AG10803 (cell line): ENCODE measurements around the gene COL25A1.
"Not testable (repeated sequence)": the region's sequence is repeated elsewhere in the genome, so short reads cannot be mapped to it uniquely, and the experiment has no call there.

Experiments used
- DNase-seq: peaks from one replicate; pipeline ENCODE4 v3.0.0; 2010; ENCODE audit warnings: low read depth
- H3K4me3 ChIP-seq: 2 replicates; pipeline ENCODE4 v1.5.1; 2011; ENCODE audit warnings: mild to moderate bottlenecking, low read length, control low read depth
- CTCF ChIP-seq: conservative IDR thresholded peaks from 2 replicates; pipeline ENCODE4 v1.5.1; 2011; ENCODE audit warnings: mild to moderate bottlenecking, low read length, control low read depth, inconsistent platforms

The COL25A1 gene

GRCh38 chr4:109091727-109092409 lies 210.6 kb downstream of the COL25A1 start:
- H3K4me3 ChIP-seq = no peak overlapping the region
- no peak for TF ChIP-seq CTCF
- no peak for DNase-seq

- DNase-seq = no peak
- H3K4me3 ChIP-seq = no peak overlapping the region
- no peak for TF ChIP-seq CTCF
These were observed 218.5 kb downstream of the COL25A1 start for GRCh38 chr4:109083911-109084310.

DNA sequence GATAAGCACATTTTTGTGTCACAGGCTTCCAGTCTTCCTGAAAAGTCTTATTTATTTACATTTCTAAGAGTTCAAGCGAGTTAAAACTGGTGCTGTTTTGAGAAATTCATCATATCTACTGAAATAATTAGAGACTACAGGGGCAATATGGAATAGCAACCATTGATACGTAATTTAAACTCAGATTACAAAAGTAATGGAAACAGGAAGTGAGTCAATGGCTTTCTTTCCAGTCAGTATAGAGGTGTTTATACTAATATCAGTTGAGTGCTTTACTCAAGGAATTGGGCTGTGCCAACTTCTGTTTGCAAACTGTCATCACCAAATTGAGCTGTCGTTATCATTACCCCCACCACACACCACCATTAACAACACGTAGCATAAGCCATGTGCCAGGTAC lies 222.7 kb downstream of the COL25A1 start:
- H3K4me3 ChIP-seq = no peak overlapping the region
- peak; percentile 1 for DNase-seq
- no peak for TF ChIP-seq CTCF

DNA sequence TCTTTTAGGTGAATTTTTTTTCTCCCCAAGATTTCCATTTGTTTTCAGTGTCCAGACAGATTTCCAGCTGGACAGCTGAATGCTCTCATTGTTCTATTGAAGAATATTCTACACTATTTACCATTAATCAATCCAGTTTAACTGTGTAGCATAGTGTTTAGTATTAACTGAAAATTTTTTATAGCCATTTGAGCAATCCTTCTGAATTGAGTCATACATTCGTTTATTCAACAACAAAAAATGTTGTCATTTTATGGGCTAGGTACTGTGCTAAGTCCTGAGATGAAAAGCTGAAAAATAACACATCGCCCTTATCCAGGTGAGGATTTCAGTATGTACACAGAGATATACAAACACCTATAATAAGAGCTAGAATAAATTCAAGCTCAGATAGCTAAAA lies 223.3 kb downstream of the COL25A1 start:
- H3K4me3 ChIP-seq = no peak overlapping the region
- no peak for DNase-seq
- no peak for TF ChIP-seq CTCF

DNA sequence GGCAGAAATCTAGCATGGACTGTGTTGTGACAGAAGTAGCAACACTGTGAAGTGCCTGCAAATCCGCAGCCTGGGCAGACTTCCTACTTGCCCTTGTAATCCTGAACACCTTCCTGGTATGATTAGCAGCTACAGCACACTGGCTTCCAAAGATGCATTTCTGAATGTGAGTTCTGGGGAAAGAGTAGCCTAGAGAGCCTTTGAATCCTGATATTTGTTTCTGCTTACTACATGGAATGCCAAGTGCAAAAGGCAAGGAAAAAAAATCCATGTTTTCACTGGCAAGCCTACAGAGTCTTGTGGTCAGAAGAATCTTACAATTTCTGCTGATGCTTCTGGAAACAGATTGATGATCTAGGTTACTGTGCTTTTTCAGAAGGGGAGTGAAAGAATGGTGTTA lies 223.7 kb downstream of the COL25A1 start:
- H3K4me3 ChIP-seq = no peak overlapping the region
- no peak for TF ChIP-seq CTCF
- DNase-seq = peak; percentile 91

DNA sequence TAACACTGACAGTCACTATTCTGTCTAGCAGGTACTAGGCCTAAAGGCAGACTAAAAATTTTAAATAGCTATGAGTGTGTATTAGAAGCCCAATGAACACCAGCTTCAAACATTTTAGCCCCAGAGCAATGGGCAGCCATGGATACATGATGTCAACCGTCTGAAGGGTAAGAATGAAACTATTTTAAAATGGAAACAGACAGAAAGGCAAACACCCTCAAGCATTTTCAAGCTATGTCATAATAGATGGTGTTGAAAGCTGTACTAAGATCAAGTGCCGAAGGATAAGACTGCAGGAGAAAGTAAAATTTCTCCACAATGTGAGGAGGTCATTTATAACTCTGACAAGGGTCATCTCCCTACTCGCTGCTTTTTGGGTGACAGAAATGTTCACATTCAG lies 225.0 kb downstream of the COL25A1 start:
- no peak for TF ChIP-seq CTCF

GRCh38 chr4:109076709-109077108 lies 225.7 kb downstream of the COL25A1 start:
- DNase-seq, H3K4me3 ChIP-seq: not testable (repeated sequence)

More for the DNA sequence above, 225.0 kb downstream of the COL25A1 start:
- peak; percentile 9 for DNase-seq
- H3K4me3 ChIP-seq = no peak overlapping the region
